Cardiac atrium fibroblast (primary cell): ENCODE data around the gene MUC4. TPM values are rescaled to one million over a fixed set of nuclear protein-coding genes. Genes with fewer than 3 reads are reported as not detected.

Experiments used
- total RNA-seq: library from RNA; depleted of rRNA; stranded (reverse); fragments of >200 nt; gene quantifications from 2 replicates; pipeline ENCODE4 v1.2.3, GENCODE V29; 2015

The MUC4 gene
- not detected in 2 replicates for total RNA-seq

DNA sequence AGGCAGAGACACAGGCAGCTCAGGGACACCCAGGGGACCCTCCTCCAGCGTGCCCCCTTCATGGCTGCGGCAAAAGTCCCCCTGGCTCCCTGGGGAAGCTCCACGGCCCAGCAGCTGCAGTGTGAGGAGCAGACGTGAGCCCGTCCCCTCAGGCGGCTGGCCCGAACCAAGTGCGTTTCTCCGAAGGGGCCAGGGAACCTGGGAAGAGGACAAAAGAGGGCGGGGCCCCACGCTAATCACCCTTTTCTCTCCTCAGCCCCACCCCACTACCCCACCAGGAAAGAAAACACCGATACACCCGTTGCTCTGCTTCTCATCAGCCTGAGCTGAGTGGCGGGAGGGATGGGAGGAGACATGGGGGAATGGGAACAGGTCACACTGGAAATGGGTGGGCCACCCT lies at the start of gene MUC4:
Gene MUC4 (minus strand): TSS at position 174 of the 400 bp plus-strand sequence. CDS start 112 bp downstream, at position 62.

GRCh38 chr3:195720831-195721506 lies 90.8 kb downstream of the MUC4 start, which contains the start of gene MUC20:
TSS of gene MUC20 (plus strand) at chr3:195720978. CDS start at chr3:195721008, 30 bp downstream.

Other genes with a start within 250 kb of the MUC4 start
- gene APOD, start 228.0 kb downstream of the MUC4 start, total RNA-seq: 45.9 and 53.8 TPM in 2 replicates
- 1.3 TPM in 1 of 2 replicates, not detected in the other for gene MUC20, start 91.0 kb downstream of the MUC4 start, total RNA-seq
- 10.1 and 10.2 TPM in 2 replicates for gene TNK2, start 96.6 kb upstream of the MUC4 start, total RNA-seq